HG03520 (cell line): Measurements from ENCODE around the gene TUBB2B.

Experiments
- ATAC-seq: cut with Tn5 transposase; IDR thresholded peaks from one replicate; pipeline ENCODE4 v1.9.1; 2021; ENCODE audit warnings: mild to moderate bottlenecking, moderate library complexity; ENCODE audit not compliant: unreplicated experiment

Gene TUBB2B

DNA sequence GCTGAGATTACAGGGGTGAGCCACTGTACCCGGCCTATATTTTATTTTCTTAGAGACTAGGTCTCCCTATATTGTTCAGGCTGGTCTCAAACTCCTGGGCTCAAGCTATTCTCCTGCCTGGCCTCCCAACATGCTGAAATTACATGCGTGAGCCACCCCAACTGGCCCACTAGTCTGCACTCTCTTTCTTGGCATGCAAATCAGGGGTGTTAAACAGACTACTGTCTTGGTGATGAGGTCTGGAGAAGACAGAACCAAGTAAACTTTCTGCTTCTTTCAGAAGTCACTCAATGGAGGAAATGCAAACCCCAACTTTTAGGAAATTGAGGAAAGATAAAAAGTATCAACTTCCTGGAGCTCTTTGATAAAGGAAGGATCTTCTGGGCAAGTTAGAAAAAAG is 8.0 kb upstream of the TUBB2B start:
- ATAC-seq: no peak

DNA sequence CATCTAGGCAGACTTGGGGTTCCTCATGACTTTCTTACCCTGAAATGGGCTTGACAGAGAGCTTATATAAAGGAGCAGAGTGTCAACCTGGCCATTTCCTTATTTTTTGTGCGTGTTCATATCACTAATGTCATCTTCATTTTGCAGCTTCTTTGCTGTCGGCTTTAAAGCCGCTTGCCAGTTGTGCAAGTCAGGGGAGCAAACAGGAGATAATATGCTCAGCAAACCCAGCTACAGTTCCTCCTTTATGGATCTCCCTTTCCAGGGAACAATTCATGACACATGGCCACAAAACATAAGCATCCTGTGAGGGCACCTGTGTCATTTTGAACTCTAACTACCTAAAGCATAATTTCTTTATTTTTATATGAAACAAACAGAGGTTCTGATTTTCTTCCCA is 6.5 kb upstream of the TUBB2B start:
- ATAC-seq: no peak

DNA sequence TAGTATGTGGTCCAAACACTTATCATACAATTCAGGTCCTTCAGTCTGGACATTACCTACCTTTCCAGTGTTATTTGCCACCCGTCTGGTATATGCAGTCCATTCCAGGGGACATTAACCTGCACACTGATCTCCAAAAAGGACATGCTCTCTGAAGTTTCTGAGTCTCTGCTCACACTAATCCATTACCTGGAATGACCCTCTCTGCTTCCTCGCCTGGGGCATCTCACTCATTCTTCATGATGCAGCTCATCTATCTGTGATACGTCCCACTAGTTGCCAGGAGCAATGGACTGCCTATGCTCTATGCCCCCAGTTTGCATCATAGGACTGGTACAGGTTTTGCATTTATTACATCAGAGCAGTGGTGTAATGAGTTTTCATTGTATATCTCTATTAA is 5.9 kb upstream of the TUBB2B start:
- no peak for ATAC-seq

DNA sequence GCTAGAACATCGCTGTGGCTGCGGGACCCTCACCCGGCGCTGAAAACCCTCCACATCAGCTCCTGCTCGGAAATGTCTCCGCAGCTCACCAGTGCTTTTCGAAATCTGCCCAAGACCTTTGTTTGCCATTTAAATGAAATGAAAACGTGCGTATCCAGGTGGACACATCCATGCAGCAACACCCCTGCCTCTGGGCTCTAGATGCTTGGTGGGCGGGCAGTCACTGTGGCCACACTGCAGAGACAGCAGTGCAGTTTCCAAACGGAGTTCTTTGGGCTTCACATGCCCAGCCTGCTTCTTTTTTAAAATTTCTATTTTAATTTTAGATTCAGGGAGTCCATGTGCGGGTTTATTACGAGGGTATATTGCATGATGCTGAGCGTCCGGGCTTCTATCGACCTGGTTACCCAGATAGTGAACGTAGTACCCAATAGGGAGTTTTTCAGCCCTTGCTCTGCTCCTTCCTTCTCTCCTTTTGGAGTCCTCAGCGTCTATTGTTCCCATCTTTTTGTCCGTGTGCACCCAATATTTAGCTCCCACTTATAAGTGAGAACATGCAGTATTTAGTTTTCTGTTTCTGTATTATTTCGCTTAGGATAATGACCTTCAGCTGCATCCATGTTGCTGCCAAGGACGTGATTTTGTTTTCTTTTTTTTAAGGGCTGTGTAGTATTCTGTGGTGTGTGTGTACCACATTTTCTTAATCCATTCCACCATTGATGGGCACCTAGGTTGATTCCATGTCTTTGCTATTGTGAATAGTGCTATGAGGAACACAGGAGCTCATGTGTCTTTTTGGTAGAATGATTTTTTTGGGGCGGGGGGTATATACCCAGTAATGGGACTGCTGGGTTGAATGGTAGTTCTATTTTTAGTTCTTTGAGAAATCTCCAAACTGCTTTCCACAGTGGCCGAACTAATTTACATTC is 4.8 kb upstream of the TUBB2B start:
- no peak for ATAC-seq

DNA sequence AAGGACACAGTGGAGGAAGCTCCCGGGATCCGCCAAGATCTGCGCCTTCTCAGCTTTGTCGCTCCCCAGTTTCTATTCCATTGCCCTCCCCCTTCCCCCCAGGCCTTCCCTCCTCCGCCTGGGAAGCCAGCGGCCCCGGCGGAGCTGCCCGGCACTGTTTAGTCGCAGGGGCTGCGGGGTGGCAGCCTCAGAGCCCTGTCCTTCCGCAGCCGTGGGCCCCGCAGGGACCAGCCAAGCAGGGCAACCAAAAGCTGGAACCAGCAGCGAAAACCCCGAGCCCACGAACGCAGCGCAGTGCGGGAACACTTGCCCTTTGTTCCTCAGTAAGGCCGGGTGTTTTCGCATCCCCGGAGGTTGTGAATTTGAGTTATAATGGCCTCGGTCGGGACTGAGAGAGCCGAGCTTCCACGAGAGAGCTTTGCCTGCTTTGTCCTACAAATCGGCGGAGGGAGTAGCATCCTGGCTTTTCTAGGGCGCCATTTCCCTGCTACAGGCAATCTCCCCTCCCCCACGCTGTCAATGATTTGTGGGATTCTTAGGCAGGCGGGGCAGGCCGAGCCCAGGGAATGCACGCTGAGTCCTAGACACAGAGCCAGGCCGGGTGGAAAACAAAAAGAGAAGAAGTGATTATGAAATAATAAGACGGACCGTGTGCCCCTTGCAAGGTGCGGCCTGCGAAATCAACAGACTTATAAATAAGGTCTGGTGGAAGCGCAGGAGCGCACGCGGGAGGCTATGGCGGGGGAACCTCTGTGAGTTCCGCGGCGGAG is 4.0 kb upstream of the TUBB2B start:
- ATAC-seq: no peak

DNA sequence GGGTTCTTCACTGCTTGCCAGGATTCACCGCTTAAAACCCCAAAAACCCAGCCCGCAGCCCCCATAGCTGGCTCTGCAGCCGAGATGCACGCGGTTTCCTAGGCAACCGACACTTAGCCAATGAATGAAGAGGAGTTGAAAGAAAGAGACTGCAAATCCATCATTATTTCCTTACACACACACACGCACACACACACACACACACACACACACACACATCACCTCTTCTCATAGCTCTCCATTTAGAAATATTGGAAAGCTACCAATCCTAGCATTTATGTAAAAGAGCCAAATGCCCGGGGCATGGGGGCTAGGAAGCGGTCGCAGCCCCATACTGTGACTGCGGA is 3.4 kb upstream of the TUBB2B start:
- ATAC-seq: no peak

DNA sequence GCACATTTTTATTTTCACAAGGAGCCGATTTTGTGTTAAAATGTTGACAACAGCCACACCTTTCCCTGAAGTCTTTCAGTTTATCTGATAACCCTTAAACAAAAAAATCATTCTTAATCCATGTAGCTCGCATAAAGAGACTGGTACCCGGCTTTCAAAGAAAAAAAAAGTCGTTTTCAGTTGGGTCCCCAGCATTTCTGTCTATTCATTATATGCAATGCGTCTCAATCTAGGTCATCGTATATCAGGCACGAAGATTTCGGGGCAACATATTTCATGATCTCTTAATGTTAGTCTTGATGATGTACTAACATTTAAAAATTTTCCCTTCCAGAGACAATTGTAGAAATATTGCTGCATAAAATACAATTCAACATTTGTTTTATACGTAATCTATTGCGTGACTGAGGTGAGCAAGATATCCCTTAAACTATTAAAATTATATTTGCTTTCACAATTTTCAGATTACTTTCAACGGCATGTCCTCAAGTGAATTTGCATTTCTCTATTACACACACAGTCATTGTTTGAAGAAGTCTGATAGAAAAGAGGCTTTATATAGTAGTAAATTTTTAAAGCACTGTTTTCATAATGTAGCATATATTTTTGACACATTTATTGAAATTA is 2.9 kb upstream of the TUBB2B start:
- no peak for ATAC-seq

DNA sequence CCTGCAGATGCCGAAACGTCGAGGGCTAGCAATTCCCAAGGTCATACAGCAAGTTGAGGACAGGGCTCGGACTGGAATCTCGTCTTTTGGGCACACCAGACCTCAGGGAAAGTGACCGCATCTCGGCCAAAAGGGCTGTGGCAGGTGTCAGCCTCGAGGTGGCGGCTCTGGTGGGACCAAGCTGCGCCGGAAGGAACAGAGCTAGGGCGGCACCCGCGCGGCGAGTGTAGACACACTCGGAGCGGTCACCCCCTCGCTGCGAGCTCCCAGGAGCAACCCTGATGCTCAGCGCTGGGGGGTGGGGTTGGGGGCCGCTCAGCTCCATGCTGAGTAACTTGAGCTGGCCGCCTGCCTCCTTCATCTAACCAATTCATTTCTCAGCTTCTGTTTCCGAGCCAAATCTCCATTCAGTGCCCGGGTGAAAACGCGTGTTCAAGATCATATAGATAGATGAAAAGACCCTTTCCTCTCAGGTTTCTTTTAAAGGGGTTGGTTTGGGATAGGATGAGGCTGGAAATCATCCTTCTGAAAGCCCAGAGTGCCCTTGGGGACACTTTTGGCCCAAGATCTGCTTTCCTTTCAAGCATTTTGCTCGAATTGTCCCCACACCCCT is 2.2 kb upstream of the TUBB2B start:
- no peak for ATAC-seq

DNA sequence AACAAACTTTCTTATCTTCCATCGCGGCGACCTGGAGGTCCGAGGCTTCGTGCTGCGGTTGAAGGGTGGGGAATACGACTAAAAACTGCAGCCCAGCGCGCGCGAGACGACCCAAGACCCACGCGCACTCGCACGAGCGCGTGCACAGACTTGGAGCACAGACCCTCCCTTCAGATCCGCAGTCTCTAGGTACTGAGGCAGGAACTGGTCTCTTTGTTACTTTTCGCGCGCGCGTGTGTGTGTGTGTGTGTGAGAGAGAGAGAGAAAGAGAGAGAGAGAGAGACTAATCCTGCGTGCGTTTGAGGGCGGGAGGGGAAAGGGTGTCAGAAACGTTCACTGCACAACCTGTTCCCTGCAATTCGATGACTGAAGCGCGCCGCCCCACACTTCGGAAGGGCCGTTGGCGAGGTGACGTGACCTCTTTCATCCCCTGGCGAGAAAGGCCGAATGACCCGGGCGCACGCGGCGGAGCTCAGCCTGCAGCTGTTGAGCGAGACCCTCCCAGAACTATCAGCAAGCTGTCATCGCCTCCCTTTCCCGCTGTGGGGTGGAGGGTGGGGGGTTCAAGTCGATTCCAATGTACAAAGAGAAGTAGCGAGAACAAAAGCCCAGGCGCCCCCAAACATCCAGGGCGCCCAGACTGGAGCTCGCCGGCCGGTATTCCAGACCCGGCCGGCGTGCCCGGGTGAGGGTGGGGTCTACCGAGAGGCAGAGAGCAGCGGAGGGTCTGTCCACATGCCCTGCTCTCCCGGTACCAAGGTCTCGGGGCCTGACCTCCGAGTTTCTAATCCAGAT is 1.5 kb upstream of the TUBB2B start:
- ATAC-seq: no peak

DNA sequence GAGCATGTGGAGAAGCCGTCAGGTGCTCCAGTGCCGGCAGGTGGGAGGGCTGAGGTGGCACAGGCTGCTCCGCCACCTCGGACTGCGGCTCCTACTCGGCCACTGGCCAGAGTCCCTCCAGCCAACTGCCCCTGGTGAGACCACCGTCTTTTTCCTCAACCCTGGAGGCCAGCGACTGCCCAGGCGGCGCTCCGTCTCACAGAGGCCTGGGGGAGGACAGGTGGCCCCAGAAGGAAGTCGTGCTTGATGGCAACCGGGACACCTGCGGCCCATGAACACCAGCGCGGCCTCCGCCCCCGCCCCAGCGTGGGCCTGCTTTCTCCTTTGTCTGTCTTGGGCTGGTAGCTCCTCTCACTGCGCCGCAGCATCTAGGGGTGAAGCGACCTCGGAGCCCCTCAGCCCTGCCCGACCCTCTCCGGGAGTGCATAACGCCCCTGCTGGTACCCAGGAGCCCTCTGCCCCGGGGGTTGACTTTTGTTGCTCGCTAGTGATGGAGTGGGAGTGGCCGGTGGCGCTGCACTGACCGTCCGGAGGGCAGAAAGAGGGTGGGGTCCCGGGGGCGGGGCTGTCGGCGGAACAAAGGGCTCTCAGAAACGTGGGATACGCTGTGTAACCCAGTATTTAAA is 706 bp upstream of the TUBB2B start:
- no peak for ATAC-seq

DNA sequence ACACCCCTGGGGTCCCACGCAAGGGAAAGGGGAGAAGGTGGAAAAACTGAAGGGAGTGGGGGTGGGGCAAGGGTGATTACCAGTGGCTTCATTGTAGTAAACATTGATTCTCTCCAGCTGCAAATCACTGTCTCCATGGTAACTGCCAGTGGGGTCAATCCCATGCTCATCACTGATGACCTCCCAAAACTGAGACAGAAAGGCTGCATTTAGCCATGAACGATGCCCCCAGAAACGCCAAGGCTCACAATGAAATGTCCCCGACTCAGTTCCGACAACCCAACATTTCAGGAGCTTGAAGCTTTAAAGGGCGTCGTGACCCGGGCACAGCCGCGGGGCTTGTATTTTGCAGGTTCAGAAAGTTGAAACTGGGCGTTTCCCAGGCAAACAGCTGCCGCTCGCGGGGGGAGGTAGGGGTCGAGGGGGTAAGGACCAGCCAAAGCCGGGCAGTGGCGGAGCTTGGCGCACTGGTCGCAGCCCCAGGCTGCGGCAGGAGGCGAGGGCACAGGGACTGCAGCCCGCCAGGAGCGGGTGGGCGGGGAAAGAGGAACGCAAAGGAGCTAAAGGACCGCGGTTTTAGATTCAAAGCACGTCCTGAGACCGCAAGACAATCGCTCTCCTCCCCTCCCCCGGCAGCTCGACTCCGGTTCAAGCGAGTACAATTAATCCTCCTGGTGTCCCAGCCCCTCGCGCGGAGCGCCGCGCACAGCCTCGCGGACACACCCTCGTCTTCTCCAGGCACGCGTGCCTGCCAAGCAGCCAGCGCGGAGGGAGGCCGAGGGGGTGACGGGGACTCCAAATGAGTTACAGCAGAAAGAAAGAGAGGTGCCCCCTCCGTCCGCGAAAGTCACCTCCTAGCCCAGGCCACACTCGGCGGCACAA is 731 bp downstream of the TUBB2B start:
- no peak for ATAC-seq

DNA sequence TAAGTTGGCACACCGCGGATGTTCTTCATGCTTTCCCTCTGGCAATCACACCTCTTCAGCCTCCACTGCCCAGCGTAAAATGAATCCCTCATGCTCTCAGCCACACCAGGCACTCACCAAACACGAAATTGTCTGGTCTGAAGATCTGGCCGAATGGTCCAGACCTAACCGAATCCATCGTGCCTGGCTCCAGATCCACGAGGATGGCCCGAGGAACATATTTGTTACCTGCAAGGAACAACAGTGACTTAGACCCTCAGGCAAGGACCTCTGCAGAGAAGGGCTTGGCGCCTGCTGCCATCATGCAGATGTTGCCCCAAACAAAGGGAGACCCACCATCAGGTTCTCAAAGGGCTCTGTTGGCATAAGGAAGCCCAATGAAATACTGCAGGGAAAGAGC is 1.4 kb downstream of the TUBB2B start:
- no peak for ATAC-seq

DNA sequence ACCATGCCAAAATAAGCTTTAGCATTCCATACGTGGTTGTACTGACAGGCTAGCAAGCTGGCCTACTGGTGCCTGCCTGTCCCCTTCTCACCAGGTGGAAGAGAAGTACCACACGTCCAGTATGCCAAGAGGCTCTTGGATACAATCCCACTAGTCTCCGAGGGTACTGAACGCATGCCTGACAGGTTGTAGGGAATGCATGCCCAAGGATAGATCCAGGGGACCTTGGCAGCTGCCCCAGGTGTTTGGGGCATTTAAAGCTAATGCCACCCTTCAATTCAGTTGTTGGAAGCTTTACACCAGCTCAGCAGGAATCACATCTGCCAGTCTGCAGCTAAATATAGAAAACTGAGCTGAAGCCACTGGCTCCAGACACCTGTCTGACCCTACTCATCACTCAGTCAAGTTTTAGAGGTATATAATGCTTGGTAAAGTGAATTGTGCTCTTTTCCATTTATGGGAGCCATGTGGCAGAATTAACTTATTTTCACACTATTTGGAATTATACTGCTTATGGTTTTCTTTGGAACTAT is 4.9 kb downstream of the TUBB2B start:
- no peak for ATAC-seq

DNA sequence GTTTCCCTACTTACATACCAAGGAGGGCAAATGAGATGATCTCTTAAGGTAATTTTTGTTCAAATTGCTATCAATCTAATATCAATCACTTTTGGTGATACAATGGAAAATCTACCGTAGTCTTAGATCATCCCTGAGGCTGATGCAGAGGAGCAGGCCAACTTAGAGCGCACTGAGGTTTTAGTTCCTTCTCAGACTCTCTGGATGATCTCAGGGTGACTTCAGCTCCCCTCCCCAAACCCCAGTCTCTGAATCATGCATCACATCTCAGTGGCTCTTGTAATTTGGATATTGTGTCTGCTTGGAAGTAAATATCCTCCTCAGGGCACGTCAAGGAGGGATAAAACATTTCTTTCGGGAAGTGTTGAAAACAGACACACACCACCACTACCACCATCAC is 5.9 kb downstream of the TUBB2B start:
- no peak for ATAC-seq

DNA sequence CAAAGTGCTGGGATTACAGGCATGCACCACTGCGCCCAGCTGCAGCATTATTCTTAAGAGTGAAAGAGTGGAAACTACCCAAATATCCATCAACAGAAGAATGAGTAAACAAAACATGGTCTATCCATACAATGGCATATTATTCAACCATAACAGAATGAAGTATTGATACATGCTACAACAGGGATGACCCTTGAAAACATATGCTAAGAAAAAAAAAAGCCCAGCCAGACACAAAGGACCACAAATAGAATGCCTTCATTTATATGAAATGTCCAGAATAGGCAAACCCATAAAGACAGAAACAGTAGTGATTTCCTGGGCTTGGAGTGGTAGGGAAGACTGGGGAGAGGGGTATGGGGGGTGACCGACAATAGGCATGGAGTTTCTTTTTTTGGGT is 7.1 kb downstream of the TUBB2B start:
- ATAC-seq: no peak

DNA sequence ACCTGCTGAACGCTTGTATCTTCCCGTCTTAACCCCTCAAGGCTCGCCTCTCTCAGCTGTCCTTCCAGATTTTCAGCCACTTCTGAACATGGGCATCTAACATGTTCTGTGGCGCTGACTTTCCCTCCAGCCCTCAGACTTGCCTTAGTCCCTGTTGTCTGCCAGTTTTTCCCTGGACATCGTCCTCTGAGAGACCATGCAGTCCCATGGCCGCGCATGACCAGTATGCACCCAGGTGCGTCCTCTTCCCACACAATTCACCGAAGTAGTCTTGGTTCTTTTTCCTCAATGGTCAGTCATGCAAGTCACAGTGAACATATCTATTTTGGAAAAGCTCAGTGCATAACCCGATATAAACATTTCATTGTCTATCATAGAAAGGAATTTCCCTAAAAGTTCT is 9.2 kb downstream of the TUBB2B start:
- ATAC-seq: no peak

DNA sequence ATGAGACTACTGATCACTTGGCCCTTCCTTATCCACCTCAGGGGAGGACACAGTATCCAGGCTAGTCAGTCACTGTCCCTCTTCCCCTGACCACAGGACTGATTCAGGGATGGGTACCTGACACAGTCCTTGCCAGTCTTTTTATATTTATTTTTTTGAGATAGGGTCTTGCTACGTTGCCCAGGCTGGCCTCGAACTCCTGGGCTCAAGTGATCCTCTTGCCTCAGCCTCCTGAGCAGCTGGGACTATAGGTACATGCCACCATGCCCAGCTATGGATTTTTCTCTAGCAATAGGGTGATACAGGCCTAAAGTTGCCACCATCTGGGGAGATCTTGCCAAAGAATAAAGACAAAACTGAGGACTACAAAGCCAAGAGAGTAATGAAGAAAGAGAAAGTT is 10.2 kb downstream of the TUBB2B start:
- ATAC-seq: no peak

DNA sequence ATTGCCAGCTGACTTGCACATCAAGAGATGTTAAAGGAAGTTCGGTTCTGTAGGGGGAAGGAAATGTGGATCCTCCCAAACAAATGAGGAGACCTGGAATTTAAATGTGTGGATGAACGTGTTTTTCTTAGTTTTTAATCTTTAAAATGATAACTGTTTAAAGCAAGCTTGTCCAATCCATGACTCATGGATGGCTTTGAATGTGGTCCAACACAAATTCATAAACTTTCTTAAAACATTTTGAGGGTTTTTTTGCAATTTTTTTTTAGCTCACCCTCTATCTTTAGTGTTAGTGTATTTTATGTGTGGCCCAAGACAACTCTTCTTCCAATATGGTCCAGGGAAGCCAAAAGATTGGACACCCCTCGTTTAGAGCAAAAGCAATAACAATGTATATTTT is 12.6 kb downstream of the TUBB2B start:
- no peak for ATAC-seq

DNA sequence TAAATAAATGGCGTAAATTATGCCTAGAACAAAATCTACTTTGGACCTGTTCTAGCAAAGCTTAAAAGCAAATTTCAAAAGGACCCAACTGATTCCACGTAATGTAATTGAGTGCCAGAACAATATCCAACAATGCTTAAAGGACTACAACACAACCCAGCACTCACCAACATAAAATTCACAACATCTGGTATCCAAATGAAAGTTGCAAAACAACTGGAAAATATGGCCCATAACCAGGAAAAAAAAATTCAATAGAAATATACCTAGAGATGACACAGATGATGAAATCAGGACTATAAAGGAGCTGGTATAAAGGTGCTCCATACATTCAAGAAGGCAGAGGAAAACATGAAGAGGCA is 14.1 kb downstream of the TUBB2B start:
- ATAC-seq: no peak
